GM12878 (cell line): Measurements from ENCODE around the gene TTC16. TPM values are rescaled to one million over a fixed set of nuclear protein-coding genes. Genes with fewer than 3 reads are reported as not detected.

Experiments used
- DPF2 ChIP-seq: fragments of 450-650 bp; IDR thresholded peaks from 2 replicates; pipeline ENCODE4 v1.6.1; 2017; ENCODE audit warnings: mild to moderate bottlenecking
- EGR1 ChIP-seq, 2 experiments: IDR thresholded peaks; 1 replicate in 1 of 2; 2 replicates in 1 of 2; pipeline ENCODE4 v1.6.1; 2011 to 2012; ENCODE audit warnings: low read depth in 2 of 2, low read length in 2 of 2, borderline replicate concordance in 1 of 2, mild to moderate bottlenecking in 1 of 2, moderate library complexity in 1 of 2
- MEF2A ChIP-seq: IDR thresholded peaks from 2 replicates; pipeline ENCODE4 v1.6.1; 2011; ENCODE audit warnings: low read depth, mild to moderate bottlenecking, low read length, moderate library complexity; ENCODE audit not compliant: insufficient read depth
- MTA3 ChIP-seq: IDR thresholded peaks from 2 replicates; pipeline ENCODE4 v1.6.1; 2012; ENCODE audit warnings: low read length, inconsistent platforms, borderline replicate concordance
- NBN ChIP-seq: fragments of 450-650 bp; IDR thresholded peaks from 2 replicates; pipeline ENCODE4 v1.6.1; 2016
- NKRF ChIP-seq: fragments of 450-650 bp; conservative IDR thresholded peaks from 2 replicates; pipeline ENCODE4 v1.6.1; 2017; ENCODE audit warnings: mild to moderate bottlenecking, moderate library complexity
- NR2F1 ChIP-seq: fragments of 450-650 bp; conservative IDR thresholded peaks from 2 replicates; pipeline ENCODE4 v1.6.1; 2017; ENCODE audit warnings: mild to moderate bottlenecking
- PAX5 ChIP-seq: IDR thresholded peaks from 2 replicates; pipeline ENCODE4 v1.6.1; 2011; ENCODE audit warnings: low read depth, low read length, borderline replicate concordance
- RAD21 ChIP-seq: IDR thresholded peaks from 2 replicates; pipeline ENCODE4 v1.6.1; 2011; ENCODE audit warnings: mild to moderate bottlenecking, low read depth, low read length, moderate library complexity; ENCODE audit not compliant: insufficient read depth
- SIN3A ChIP-seq: IDR thresholded peaks from 2 replicates; pipeline ENCODE4 v1.6.1; 2012; ENCODE audit warnings: low read depth, low read length, improper control_type of control experiment
- SMARCA5 ChIP-seq: fragments of 450-650 bp; IDR thresholded peaks from 2 replicates; pipeline ENCODE4 v1.6.1; 2017; ENCODE audit warnings: mild to moderate bottlenecking
- SPI1 ChIP-seq: IDR thresholded peaks from 2 replicates; pipeline ENCODE4 v1.6.1; 2011; ENCODE audit warnings: low read depth, mild to moderate bottlenecking, low read length, moderate library complexity, borderline replicate concordance; ENCODE audit not compliant: insufficient read depth
- TAF1 ChIP-seq: IDR thresholded peaks from 2 replicates; pipeline ENCODE4 v1.6.1; 2011; ENCODE audit warnings: mild to moderate bottlenecking, low read depth, low read length, borderline replicate concordance
- ZNF24 ChIP-seq: fragments of 450-650 bp; IDR thresholded peaks from 2 replicates; pipeline ENCODE4 v1.6.1; 2017; ENCODE audit warnings: antibody characterized with exemption, mild to moderate bottlenecking
- polyA plus RNA-seq, 11 experiments: library from polyadenylated mRNA; depleted of rRNA in 4 of 11; unstranded in 6 of 11; stranded (reverse) in 5 of 11; fragments of >200 nt; fragmentation: Nextera tagmentation in 4 of 11; fragmentation: Illumina TruSeq in 1 of 11; extraction: Ambion mirVana in 4 of 11; extraction: Trizol in 1 of 11; gene quantifications; 1 replicate in 1 of 11; 2 replicates in 10 of 11; pipeline versions ENCODE4 v1.2.1 to v1.2.3, GENCODE V29; 2011 to 2016; ENCODE audit warnings: inconsistent platforms in 2 of 11, missing spikeins in 2 of 11, low read depth in 1 of 11
- total RNA-seq, 4 experiments: library from RNA; depleted of rRNA in 3 of 4; stranded (reverse); fragments of >200 nt in 3 of 4; fragmentation: Illumina TruSeq in 1 of 4; extraction: Trizol in 1 of 4; gene quantifications; 2 replicates each; pipeline versions ENCODE4 v1.2.1 to v1.2.3, GENCODE V29; 2013 to 2021
- TF ChIP-seq, protein P1 (sequence below): fragments of 450-650 bp; IDR thresholded peaks from 2 replicates; pipeline ENCODE4 v1.6.1; 2018; ENCODE audit warnings: mild to moderate bottlenecking, low read depth, moderate library complexity; ENCODE audit not compliant: partially characterized antibody
- TF ChIP-seq, protein P2 (sequence below): fragments of 450-650 bp; IDR thresholded peaks from 2 replicates; pipeline ENCODE4 v1.6.1; 2017; ENCODE audit warnings: low read depth, mild to moderate bottlenecking, moderate library complexity
- TF ChIP-seq, protein P3 (sequence below): fragments of 450-650 bp; IDR thresholded peaks from 2 replicates; pipeline ENCODE4 v1.6.1; 2017; ENCODE audit warnings: antibody characterized with exemption, mild to moderate bottlenecking, moderate library complexity

TTC16 gene
- total and polyA plus RNA-seq, 10 of the 15 experiments (the other 5 are each of a cell fraction or from before 2014, with no cell fraction given) = 0.03 TPM; not detected in 9

DNA sequence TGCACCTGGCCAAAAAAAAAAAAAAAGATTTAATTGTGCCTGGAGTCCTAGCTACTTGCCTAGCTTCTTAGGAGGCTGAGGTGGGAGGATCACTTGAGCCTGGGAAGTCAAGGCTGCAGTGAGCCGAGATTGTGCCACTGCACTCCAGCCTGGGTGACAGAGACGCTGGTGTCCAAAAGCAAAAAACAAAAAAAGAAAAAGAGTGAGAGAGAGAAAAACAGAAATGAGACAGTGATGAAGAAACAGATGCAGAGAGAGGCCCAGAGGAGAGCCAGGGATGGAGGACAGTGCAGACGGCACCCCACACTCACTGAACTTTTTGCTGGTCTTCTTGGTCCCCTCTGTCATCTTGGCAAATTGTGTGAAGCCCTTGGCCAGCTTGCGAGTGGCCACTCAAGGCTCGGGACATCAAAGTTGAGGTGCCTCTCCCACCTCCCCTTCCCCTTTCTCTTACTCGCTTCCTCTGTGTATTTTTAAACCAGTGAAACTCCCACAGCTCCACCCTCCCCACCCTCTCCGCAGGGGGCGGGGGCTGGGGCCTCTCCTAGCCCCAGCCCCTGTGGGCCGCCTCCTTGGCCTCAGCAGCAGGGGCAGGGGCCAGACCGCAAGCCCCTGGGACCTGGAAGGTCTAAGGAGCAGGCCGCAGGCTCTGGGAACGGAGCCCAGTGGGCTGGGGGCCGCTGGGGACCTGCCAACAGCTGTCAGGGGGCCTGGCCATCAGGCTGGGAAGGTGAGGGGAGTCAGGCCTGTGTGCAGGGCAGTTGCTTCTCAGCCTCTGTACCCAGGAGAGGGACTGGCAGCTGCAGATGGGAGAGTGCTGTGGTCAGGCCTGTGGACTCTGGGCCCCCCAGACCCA is 62.6 kb downstream of the TTC16 start, which contains the start of gene SH2D3C (continued):
- TF ChIP-seq PAX5 (no peak; the same call in 1 of the 2 replicates), ZNF24 (no peak), NBN (no peak; the same call in 1 of the 2 replicates), SPI1 (peak; percentile 90), SIN3A (no peak), EGR1 (IDR thresholded peaks at IDR 0.05; ENCODE audit: borderline replicate concordance in 1 of 2, low read depth in 2 of 2, low read length in 2 of 2) (0 out of 3 replicates have a peak, but pooled peaks of 1 of the 2 experiments have one; percentile 20), MTA3 (no peak), DPF2 (peak; percentile 55), SMARCA5 (no peak), TAF1 (no peak), NR2F1 (peak; percentile 56), MEF2A (peak; percentile 63; the same call in 1 of the 2 replicates), RAD21 (no peak), NKRF (0 out of 2 replicates have a peak, but pooled peaks have one; percentile 8)
- TF ChIP-seq, protein P1, sequence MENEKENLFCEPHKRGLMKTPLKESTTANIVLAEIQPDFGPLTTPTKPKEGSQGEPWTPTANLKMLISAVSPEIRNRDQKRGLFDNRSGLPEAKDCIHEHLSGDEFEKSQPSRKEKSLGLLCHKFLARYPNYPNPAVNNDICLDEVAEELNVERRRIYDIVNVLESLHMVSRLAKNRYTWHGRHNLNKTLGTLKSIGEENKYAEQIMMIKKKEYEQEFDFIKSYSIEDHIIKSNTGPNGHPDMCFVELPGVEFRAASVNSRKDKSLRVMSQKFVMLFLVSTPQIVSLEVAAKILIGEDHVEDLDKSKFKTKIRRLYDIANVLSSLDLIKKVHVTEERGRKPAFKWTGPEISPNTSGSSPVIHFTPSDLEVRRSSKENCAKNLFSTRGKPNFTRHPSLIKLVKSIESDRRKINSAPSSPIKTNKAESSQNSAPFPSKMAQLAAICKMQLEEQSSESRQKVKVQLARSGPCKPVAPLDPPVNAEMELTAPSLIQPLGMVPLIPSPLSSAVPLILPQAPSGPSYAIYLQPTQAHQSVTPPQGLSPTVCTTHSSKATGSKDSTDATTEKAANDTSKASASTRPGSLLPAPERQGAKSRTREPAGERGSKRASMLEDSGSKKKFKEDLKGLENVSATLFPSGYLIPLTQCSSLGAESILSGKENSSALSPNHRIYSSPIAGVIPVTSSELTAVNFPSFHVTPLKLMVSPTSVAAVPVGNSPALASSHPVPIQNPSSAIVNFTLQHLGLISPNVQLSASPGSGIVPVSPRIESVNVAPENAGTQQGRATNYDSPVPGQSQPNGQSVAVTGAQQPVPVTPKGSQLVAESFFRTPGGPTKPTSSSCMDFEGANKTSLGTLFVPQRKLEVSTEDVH = no peak
- TF ChIP-seq, protein P2, sequence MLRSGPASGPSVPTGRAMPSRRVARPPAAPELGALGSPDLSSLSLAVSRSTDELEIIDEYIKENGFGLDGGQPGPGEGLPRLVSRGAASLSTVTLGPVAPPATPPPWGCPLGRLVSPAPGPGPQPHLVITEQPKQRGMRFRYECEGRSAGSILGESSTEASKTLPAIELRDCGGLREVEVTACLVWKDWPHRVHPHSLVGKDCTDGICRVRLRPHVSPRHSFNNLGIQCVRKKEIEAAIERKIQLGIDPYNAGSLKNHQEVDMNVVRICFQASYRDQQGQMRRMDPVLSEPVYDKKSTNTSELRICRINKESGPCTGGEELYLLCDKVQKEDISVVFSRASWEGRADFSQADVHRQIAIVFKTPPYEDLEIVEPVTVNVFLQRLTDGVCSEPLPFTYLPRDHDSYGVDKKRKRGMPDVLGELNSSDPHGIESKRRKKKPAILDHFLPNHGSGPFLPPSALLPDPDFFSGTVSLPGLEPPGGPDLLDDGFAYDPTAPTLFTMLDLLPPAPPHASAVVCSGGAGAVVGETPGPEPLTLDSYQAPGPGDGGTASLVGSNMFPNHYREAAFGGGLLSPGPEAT = 0 out of 2 replicates have a peak, but pooled peaks have one; percentile 14
- TF ChIP-seq, protein P3, sequence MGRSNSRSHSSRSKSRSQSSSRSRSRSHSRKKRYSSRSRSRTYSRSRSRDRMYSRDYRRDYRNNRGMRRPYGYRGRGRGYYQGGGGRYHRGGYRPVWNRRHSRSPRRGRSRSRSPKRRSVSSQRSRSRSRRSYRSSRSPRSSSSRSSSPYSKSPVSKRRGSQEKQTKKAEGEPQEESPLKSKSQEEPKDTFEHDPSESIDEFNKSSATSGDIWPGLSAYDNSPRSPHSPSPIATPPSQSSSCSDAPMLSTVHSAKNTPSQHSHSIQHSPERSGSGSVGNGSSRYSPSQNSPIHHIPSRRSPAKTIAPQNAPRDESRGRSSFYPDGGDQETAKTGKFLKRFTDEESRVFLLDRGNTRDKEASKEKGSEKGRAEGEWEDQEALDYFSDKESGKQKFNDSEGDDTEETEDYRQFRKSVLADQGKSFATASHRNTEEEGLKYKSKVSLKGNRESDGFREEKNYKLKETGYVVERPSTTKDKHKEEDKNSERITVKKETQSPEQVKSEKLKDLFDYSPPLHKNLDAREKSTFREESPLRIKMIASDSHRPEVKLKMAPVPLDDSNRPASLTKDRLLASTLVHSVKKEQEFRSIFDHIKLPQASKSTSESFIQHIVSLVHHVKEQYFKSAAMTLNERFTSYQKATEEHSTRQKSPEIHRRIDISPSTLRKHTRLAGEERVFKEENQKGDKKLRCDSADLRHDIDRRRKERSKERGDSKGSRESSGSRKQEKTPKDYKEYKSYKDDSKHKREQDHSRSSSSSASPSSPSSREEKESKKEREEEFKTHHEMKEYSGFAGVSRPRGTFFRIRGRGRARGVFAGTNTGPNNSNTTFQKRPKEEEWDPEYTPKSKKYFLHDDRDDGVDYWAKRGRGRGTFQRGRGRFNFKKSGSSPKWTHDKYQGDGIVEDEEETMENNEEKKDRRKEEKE = no peak
